GM19467 (cell line): ENCODE data around the gene ARG1.
"Not testable (repeated sequence)": the region's sequence is repeated elsewhere in the genome, so short reads cannot be mapped to it uniquely, and the experiment has no call there.

ENCODE experiments used
- ATAC-seq: cut with Tn5 transposase; IDR thresholded peaks from one replicate; pipeline ENCODE4 v1.9.1; 2021; ENCODE audit warnings: mild to moderate bottlenecking, moderate library complexity; ENCODE audit not compliant: unreplicated experiment

The ARG1 gene

DNA sequence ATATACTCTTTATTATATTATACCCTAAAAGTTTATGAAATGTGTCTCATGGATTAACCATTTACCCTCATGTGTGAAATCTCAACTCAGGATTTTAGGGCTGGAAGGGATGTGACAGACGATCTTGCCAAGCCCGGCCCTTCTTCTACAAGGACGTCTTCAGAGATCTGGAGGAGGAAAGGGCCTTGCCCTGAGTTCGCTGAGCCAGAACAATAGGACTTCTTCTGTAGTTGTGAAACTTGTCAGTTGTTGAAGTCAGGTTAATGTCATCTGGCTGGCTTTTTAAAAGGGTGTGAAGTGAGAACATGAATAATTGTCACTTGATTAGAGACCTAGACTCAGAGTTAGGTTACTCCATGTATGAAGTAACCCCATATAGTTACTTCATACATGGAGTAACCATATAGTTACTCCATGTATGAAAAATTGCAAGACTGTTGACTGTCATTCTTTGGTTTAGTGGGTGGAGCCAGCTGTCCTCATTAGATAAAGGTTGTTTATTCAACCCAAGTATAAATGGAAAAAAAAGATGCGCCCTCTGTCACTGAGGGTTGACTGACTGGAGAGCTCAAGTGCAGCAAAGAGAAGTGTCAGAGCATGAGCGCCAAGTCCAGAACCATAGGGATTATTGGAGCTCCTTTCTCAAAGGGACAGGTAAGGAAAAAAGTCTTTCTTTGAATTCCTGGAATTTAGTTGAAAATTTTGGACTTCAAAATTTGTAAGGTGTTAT, at the start of gene ARG1:
Gene ARG1, plus strand, starts transcription at position 541 of the 730 bp plus-strand sequence. Its CDS starts 57 bp downstream, at position 598.
- ATAC-seq: no peak

DNA sequence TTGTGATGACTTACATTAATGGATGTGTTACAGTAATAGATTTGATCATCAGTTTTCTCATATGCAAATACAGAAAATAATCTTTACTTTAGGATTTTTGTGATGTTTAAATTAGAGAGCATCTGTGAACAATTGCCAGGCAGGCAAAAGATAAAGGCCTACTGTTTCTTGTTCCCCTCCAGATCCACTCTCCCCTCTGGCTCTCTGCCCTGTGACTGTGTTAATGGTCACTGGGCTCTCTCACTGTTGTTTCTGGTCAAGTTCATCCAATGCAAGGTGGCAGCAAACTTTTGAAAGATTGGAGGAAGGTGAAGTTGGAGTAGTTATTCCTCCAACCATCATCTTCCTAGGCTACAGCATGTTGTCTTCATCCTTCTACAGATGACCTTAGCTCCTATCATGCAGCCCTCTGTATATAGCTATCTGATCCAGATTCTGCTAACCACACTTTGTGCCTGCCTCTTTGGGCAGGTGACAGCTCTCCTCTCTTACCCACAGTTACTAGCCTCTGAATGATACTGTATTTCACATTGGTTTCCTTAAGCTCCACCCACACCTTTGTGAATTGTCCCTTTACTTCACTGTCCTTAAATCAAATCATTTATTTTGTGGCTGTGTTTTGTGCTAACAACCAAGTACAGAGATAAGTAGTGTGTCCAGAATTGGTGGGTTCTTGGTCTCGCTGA, 48.9 kb upstream of the ARG1 start:
- no peak for ATAC-seq

- ATAC-seq: no peak
Observed at GRCh38 chr6:131524695-131525336, 48.2 kb upstream of the ARG1 start.

GRCh38 chr6:131530936-131531335, 42.1 kb upstream of the ARG1 start:
- not testable (repeated sequence) for ATAC-seq

DNA sequence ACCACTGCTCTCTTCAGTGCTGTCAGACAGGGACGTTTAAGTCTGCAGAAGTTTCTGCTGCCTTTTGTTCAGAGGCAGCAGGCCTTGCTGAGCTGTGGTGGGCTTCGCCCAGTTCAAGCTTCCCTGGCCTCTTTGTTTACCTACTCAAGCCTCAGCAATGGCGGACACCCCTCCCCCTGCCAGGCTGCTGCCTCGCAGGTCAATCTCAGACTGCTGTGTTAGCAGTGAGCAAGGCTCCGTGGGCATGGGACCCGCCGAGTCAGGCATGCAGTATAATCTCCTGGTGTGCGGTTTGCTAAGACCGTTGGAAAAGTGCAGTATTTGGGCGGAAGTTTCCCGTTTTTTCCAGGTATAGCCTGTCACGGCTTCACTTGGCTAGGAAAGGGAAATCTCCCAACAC, 41.3 kb upstream of the ARG1 start:
- ATAC-seq: not testable (repeated sequence)

- no peak for ATAC-seq
Observed at GRCh38 chr6:131532580-131533039, 40.4 kb upstream of the ARG1 start.

DNA sequence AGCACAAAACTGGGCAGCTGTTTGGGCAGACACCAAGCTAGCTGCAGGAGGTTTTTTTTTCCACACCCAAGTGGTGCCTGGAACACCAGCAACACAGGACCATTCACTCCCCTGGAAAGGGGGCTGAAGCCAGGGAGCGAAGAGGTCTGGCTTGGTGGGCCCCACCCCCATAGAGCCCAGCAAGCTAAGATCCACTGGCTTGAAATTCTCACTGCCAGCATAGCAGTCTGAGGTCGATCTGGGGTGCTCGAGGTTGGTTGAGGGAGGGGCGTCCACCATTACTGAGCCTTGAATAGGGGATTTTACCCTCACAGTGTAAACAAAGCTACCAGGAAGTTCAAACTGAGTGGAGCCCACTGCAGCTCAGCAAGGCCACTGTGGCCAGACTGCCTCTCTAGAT, 34.4 kb upstream of the ARG1 start:
- not testable (repeated sequence) for ATAC-seq

DNA sequence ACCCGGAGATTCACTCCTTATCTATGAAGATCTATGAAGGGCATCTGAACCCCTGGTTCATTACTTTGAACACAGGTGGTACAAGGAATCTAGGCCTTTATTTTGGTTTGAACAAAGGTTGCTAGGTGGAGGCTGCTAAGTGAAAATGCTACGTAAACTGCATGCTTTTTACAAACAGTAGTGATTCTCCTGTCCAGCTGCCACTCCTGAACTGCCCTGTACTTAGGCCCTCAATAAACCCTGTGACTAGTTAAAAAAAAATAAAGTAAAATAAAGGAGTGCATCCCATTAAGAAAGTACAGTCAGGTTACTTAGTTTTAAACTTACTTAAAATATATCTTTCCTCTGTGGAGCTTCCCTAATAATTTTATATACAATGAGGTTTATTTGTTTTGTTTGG, 27.7 kb upstream of the ARG1 start:
- ATAC-seq: no peak

DNA sequence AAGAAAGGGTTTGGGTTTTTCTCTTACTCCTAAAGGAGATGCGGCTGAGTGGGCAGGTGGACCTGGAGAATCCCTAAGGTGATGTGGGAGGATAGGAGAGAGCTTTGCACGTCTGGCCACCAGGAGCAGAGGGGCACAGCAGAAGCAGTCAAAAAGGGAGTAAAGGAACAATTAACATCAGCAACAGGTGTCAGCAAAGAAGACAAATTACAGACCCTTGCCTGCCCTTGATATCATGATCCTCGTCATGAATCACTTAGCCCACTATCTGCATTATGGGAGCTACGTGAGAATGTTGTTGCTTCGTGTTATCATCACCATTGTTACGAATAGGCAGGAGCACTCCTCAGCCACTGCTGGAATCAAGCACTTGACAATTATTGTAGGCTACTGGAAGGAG, 25.5 kb upstream of the ARG1 start:
- no peak for ATAC-seq

DNA sequence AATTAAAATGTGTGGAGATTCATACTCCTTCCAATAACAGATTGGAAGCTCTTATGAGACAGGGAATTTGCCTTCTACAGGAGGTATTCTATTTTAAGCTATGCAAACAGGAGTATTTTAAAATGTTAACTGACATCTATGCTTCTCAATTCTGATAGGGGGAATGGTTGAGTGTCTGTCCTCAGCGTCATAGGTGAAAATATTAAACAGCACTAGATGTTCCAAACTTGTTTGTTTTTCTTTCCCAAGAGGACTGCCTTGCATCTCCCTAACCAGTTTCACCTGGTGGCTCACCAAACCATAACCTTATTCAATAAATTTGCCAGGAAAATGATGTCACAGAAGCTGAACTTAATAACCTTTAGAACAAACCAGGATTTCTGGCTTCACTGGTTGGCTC, 24.6 kb upstream of the ARG1 start:
- no peak for ATAC-seq

DNA sequence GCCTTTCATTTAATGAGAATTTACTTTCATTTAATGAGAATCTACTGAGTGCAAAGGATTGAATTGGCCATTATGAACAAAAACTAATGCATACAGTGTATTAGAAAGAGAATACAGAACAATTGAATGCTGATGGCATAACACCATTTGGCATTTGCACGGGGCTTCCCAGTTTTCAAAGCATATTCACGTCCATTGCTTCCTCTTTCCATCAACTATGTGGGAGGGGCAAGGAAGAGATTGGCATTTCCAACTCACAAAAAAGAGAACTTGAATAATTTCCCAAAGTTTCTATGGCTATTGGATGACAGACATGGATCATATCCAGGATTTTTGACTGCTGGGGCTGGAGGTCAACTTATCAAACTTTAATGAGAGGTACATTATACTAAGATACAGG, 23.2 kb upstream of the ARG1 start:
- no peak for ATAC-seq

GRCh38 chr6:131551902-131552301, 21.1 kb upstream of the ARG1 start:
- ATAC-seq: no peak

DNA sequence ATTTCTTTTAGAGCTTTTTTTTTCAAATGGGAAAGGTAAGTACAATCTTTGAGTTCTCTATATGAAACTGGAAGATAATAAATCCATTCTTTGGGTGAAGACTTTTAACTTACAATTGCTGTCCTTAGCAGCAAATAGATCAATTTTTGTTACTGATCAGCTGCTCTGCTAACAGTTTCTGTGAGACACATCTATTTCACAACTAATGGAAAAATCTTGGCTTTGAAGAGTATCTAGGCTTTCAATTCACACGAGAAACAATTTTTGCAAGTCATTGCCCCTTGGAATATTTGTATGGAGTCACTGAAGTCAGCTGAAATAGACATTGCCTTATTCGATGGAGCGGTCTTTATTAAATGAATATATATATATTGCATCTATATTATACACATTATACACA, 20.5 kb upstream of the ARG1 start:
- ATAC-seq: no peak

DNA sequence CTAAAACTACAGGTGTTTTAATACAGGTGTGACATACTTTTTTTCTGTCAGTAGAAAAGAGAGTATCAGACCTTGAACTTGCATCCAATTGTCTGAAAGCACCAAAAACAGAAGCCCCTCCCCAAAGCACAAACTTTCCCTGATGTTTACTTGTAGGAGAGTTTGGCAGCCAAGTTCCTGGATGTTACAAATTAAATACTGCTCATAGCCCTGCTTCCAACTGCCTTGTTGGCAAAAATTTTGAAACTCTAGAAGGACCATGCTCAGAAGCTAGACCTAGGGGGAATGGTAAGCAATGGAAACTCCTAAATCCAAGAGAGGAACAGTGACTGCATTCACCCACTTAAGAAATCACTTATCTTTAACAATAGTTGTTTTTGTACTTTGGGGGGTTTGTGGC, 17.0 kb upstream of the ARG1 start:
- ATAC-seq: no peak

DNA sequence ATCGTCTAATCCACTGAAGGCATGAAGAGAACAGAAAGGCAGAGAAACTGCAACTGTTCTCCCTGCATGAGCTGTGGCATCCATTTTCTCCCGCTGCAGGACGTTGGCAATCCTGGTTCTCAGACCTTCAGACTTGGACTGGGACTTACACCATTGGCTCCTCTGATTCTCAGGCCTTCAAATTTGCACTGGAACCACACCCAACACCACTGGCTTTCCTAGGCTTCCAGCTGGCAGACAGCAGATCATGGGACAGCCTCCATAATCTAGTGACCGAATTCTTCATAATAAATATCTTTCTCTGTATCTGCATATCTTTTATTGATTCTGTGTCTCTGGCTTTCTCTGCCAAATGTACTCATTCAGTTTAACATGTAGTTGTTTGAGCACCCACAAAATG, 14.1 kb upstream of the ARG1 start:
- ATAC-seq: no peak

GRCh38 chr6:131561925-131562707, 10.9 kb upstream of the ARG1 start:
- ATAC-seq: no peak

DNA sequence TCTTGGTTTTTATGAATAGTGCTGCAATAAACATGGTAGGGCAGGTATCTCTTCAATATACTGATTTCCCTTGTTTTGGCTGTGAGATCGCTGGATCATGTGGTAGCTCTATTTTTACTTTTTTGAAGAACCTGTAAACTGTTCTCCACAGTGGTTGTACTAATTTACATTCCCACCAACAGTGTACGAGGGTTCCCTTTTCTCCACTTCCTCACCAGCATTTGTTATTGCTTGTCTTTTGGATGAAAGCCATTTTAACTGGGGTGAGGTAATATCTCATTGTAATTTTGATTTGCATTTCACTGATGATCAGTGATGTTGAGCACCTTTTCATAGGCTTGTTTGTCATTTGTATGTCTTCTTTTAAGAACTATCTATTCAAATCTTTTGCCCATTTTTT, 8.0 kb upstream of the ARG1 start:
- no peak for ATAC-seq

DNA sequence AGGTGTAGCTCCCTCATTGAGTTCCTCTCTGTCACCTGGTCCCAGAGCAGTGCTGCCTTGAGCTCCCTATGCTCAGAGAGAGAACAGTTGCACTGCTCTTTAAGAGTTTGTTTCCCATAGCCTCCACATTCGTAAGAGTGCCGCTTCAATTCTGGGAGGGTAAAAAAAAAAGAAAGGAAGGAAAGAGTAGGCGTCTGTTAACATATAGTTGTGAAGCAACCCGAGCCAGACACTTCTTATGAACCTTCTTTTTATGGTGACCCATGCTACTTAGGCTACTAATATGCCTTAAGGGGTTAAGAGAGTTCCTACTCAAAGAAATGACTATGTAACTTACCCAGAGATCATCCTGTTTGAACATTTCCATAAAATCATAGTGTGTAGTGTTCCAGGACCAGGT, 4.3 kb upstream of the ARG1 start:
- no peak for ATAC-seq

GRCh38 chr6:131574133-131574532, 1.1 kb downstream of the ARG1 start:
- ATAC-seq: no peak

DNA sequence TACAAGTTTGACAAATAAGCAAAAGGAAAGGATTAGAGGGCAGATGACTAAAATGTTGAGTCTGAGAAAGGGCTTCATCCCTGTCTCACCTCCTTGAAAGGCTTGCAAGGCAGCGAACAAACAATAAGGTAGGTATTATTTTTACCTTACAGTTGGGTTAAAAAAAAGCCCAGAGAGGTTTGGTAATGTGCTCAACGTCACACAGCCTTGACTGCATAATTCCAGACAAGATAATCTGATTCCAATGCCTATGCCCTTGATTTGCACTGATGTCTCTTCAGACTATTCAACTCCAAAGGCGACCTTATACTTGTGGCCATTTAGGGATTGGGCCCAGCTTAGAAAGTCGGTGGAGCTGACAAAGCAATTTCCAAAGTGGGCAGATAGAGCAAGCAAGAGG, 1.7 kb downstream of the ARG1 start:
- ATAC-seq: no peak

DNA sequence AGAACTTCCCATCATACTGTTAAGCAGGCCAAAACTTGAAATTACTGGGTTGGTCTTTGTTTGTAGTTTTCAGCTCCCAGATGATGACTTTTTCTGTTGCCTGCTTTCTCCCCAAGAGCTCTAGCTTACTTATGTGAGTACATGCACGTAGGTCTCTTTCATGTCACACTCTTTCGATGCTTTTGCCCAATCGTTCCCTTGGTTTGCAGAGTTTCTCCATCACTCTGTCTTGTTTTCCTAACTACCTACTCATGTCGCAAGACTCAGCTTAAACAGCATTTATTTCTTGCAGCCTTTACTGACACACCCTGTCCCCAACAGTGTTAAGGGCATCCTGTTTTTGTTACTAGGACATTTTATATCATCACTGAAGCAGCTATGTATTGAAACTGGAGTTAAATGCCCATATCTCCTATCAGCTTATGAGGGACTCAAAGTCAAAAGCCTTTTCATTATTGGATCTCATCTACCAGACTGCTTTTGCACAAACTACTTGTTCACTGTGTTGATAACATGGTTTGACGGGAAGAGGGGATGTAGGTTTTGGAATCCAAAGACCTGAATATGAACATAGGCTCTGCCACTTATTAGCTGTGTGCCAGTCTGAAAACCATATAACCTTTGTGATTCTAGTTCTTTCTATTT, 2.9 kb downstream of the ARG1 start:
- no peak for ATAC-seq
